ENCODE data around the gene SDHAF2.

Gene SDHAF2

GRCh38 chr11:61406067-61406466 lies 23.9 kb upstream of the SDHAF2 start:
- no peaks in the 10 kb centered on the region for H3K4me1 Mint-ChIP-seq
- H3K27me3 Mint-ChIP-seq (ENCODE audit: low read depth) = no peaks in the 10 kb centered on the region
- no peak for TF ChIP-seq CTCF (IDR thresholded peaks at IDR 0.05; ENCODE audit: unreplicated experiment in 3 of 3)
- no peaks in the 10 kb centered on the region for H3K9me3 Mint-ChIP-seq
- no peak overlapping the region for H3K27ac Mint-ChIP-seq
- peaks cover 75% of the 10 kb centered on the region for H3K36me3 Mint-ChIP-seq (ENCODE audit: low read depth)
- H3K4me3 Mint-ChIP-seq = no peak overlapping the region

- H3K9me3 Mint-ChIP-seq = no peaks in the 10 kb centered on the region
- no peak for TF ChIP-seq CTCF (IDR thresholded peaks at IDR 0.05; ENCODE audit: unreplicated experiment in 3 of 3)
- no peaks in the 10 kb centered on the region for H3K27me3 Mint-ChIP-seq (ENCODE audit: low read depth)
- H3K4me1 Mint-ChIP-seq = no peaks in the 10 kb centered on the region
- no peak overlapping the region for H3K27ac Mint-ChIP-seq
- H3K36me3 Mint-ChIP-seq (ENCODE audit: low read depth) = peaks cover 82% of the 10 kb centered on the region
- no peak overlapping the region for H3K4me3 Mint-ChIP-seq
Measured at GRCh38 chr11:61406991-61407728, 22.8 kb upstream of the SDHAF2 start.

GRCh38 chr11:61411589-61411988 lies 18.3 kb upstream of the SDHAF2 start:
- Mint-ChIP-seq H3K4me1 (no peaks in the 10 kb centered on the region), H3K4me3 (no peak overlapping the region), H3K36me3 (ENCODE audit: low read depth) (peaks cover 77% of the 10 kb centered on the region), H3K9me3 (no peaks in the 10 kb centered on the region), H3K27me3 (ENCODE audit: low read depth) (no peaks in the 10 kb centered on the region), H3K27ac (no peak overlapping the region)
- no peak for TF ChIP-seq CTCF (IDR thresholded peaks at IDR 0.05; ENCODE audit: unreplicated experiment in 3 of 3)

GRCh38 chr11:61413496-61413895 lies 16.4 kb upstream of the SDHAF2 start:
- TF ChIP-seq CTCF (IDR thresholded peaks at IDR 0.05; ENCODE audit: unreplicated experiment in 3 of 3) = no peak
- Mint-ChIP-seq H3K27ac (no peak overlapping the region), H3K27me3 (ENCODE audit: low read depth) (no peaks in the 10 kb centered on the region), H3K4me3 (no peak overlapping the region), H3K9me3 (no peaks in the 10 kb centered on the region), H3K36me3 (ENCODE audit: low read depth) (peaks cover 79% of the 10 kb centered on the region), H3K4me1 (no peaks in the 10 kb centered on the region)

GRCh38 chr11:61414547-61414946 lies 15.4 kb upstream of the SDHAF2 start:
- H3K36me3 Mint-ChIP-seq (ENCODE audit: low read depth) = peaks cover 85% of the 10 kb centered on the region
- TF ChIP-seq CTCF (IDR thresholded peaks at IDR 0.05; ENCODE audit: unreplicated experiment in 3 of 3) = no peak

GRCh38 chr11:61415381-61415780 lies 14.5 kb upstream of the SDHAF2 start:
- H3K36me3 Mint-ChIP-seq (ENCODE audit: low read depth) = peaks cover 88% of the 10 kb centered on the region
- H3K4me1 Mint-ChIP-seq = no peaks in the 10 kb centered on the region
- no peaks in the 10 kb centered on the region for H3K9me3 Mint-ChIP-seq
- TF ChIP-seq CTCF (IDR thresholded peaks at IDR 0.05; ENCODE audit: unreplicated experiment in 3 of 3) = no peak
- H3K27ac Mint-ChIP-seq = no peak overlapping the region
- H3K4me3 Mint-ChIP-seq = no peak overlapping the region
- no peaks in the 10 kb centered on the region for H3K27me3 Mint-ChIP-seq (ENCODE audit: low read depth)

More at GRCh38 chr11:61414547-61414946, 15.4 kb upstream of the SDHAF2 start:
- Mint-ChIP-seq H3K27me3 (ENCODE audit: low read depth) (no peaks in the 10 kb centered on the region), H3K27ac (no peak overlapping the region), H3K9me3 (no peaks in the 10 kb centered on the region), H3K4me3 (no peak overlapping the region), H3K4me1 (no peaks in the 10 kb centered on the region)
